Measurements from ENCODE around the gene ELAVL4.

DNA sequence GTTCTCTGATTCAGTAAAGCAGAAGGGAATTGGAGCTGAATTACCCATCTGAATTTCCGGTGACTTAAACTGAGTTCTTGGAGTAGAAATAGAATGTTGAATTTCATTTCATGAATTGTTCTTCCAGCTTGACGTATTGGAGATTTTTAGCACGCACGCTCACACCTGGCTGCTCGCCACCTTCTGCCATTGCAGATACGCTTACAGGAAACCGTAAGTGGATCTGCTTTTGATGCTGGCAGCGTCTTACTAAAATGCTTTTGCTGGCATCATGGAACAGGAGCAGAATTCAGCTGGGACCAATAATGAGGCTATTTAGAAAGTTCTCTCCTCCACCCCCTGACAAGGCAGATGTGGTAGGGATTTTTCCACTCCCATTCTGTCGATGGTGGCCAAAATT, 17.7 kb upstream of the ELAVL4 start:
- TF ChIP-seq, protein P1, sequence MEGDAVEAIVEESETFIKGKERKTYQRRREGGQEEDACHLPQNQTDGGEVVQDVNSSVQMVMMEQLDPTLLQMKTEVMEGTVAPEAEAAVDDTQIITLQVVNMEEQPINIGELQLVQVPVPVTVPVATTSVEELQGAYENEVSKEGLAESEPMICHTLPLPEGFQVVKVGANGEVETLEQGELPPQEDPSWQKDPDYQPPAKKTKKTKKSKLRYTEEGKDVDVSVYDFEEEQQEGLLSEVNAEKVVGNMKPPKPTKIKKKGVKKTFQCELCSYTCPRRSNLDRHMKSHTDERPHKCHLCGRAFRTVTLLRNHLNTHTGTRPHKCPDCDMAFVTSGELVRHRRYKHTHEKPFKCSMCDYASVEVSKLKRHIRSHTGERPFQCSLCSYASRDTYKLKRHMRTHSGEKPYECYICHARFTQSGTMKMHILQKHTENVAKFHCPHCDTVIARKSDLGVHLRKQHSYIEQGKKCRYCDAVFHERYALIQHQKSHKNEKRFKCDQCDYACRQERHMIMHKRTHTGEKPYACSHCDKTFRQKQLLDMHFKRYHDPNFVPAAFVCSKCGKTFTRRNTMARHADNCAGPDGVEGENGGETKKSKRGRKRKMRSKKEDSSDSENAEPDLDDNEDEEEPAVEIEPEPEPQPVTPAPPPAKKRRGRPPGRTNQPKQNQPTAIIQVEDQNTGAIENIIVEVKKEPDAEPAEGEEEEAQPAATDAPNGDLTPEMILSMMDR (IDR thresholded peaks at IDR 0.05; ENCODE audit: insufficient read depth, low read depth, low read length), result no peak
- no peak for TF ChIP-seq EZH2 (IDR thresholded peaks at IDR 0.05; ENCODE audit: insufficient read depth, low read length)
